ENCODE measurements around the gene CAB39. TPM values are rescaled to one million over a fixed set of nuclear protein-coding genes. Genes with fewer than 3 reads are reported as not detected.

The CAB39 gene
- total and polyA plus RNA-seq, 2 of the 8 experiments (the other 6 are each of a cell fraction or from before 2014, with no cell fraction given), result 16.4 to 50.5 TPM

DNA sequence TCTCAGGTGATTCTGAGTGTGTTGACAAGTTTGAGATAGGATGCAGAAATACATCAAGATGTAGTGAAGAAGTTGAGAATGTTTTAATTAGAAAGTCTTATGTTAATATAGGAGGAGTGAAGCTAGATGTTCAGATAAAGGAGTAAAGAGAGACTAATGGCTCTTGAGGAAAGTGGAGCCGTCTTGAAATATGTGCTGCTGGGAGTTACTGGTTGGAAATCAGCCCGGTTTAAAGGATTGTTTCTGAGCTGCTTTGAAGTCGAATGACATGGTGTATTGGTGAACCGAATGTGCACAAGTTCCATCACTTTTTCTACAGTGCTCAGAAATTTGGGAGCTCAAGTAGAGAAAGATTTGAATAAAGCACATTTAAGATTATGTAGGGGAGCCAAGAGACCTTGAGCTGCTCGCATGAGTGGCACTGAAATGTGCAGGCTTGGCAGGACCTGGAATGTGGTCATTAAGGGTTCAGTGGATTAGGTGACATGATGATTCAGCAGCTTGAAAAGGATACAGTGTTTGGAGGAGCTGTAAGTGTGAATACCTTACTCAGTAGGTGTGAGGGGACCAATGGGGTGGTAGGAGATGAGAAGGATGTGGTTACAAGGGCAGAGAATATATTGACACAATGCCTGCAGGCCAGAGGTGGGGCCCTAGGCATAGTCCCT lies 68.6 kb downstream of the CAB39 start (continued):
- TF ChIP-seq EP300 (IDR thresholded peaks at IDR 0.05; ENCODE audit: borderline replicate concordance in 1 of 2, low read depth in 2 of 2, low read length in 2 of 2) (no peak), GTF2F1 (IDR thresholded peaks at IDR 0.05; ENCODE audit: borderline replicate concordance, low read depth, low read length) (no peak), RXRA (IDR thresholded peaks at IDR 0.05; ENCODE audit: insufficient read depth, low read depth, low read length) (no peak)

Data from H1 (cell line).